Stimulated activated CD4-positive, alpha-beta T cell treated with anti-CD3 and anti-CD28 coated beads, TNF-alpha, amount 100 ng/mL, for 4 hours (primary cell): ENCODE measurements around the gene CYSRT1.

Experiments
- DNase-seq, 3 experiments: peaks; one replicate each; pipeline ENCODE4 v3.0.0-alpha.2; 2020; ENCODE audit warnings: low read depth in 3 of 3

CYSRT1 gene

GRCh38 chr9:137211532-137211931 is 13.4 kb upstream of the CYSRT1 start:
- DNase-seq = no peak

- DNase-seq = no peak
Observed at GRCh38 chr9:137212520-137212919, 12.5 kb upstream of the CYSRT1 start.

GRCh38 chr9:137213160-137214060 is 11.6 kb upstream of the CYSRT1 start:
- no peak for DNase-seq

GRCh38 chr9:137214620-137215019 is 10.4 kb upstream of the CYSRT1 start:
- DNase-seq = no peak

GRCh38 chr9:137215196-137215986 is 9.6 kb upstream of the CYSRT1 start:
- no peak for DNase-seq

GRCh38 chr9:137216188-137216965 is 8.6 kb upstream of the CYSRT1 start:
- DNase-seq = no peak

GRCh38 chr9:137217276-137218211 is 7.4 kb upstream of the CYSRT1 start:
- DNase-seq = no peak

- DNase-seq = no peak
Observed at GRCh38 chr9:137218212-137218753, 6.7 kb upstream of the CYSRT1 start.

GRCh38 chr9:137218754-137219271 is 6.2 kb upstream of the CYSRT1 start:
- DNase-seq = no peak

GRCh38 chr9:137219757-137220316 is 5.1 kb upstream of the CYSRT1 start:
- no peak for DNase-seq

- no peak for DNase-seq
Observed at GRCh38 chr9:137220317-137221094, 4.5 kb upstream of the CYSRT1 start.

GRCh38 chr9:137221095-137221505 is 3.9 kb upstream of the CYSRT1 start:
- no peak for DNase-seq

GRCh38 chr9:137221506-137222111 is 3.4 kb upstream of the CYSRT1 start:
- DNase-seq = no peak

- DNase-seq = no peak
Observed at GRCh38 chr9:137222190-137223077, 2.5 kb upstream of the CYSRT1 start, which contains the start of gene RNF208. Gene RNF208 (minus strand): TSS chr9:137222240. CDS start chr9:137221212, 1,028 bp downstream.

GRCh38 chr9:137223078-137223970 is 1.6 kb upstream of the CYSRT1 start:
- DNase-seq = peak; percentile 98 to 99 (median 98)

- no peak for DNase-seq
Observed at GRCh38 chr9:137225699-137226331, 841 bp downstream of the CYSRT1 start.
